Measurements from ENCODE around the gene ZBTB24.

GRCh38 chr6:109477184-109477583 lies 5.8 kb downstream of the ZBTB24 start:
- TF ChIP-seq, protein P1, sequence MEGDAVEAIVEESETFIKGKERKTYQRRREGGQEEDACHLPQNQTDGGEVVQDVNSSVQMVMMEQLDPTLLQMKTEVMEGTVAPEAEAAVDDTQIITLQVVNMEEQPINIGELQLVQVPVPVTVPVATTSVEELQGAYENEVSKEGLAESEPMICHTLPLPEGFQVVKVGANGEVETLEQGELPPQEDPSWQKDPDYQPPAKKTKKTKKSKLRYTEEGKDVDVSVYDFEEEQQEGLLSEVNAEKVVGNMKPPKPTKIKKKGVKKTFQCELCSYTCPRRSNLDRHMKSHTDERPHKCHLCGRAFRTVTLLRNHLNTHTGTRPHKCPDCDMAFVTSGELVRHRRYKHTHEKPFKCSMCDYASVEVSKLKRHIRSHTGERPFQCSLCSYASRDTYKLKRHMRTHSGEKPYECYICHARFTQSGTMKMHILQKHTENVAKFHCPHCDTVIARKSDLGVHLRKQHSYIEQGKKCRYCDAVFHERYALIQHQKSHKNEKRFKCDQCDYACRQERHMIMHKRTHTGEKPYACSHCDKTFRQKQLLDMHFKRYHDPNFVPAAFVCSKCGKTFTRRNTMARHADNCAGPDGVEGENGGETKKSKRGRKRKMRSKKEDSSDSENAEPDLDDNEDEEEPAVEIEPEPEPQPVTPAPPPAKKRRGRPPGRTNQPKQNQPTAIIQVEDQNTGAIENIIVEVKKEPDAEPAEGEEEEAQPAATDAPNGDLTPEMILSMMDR (IDR thresholded peaks at IDR 0.05), result no peak
- TF ChIP-seq EP300 (IDR thresholded peaks at IDR 0.05), result no peak
